Measurements from ENCODE around the gene NR1H3. TPM values are rescaled to one million over a fixed set of nuclear protein-coding genes. Genes with fewer than 3 reads are reported as not detected.
A peak's percentile ranks its signal among the peaks of the same experiment; 100 is the strongest.
"Not testable (repeated sequence)": the region's sequence is repeated elsewhere in the genome, so short reads cannot be mapped to it uniquely, and the experiment has no call there.

NR1H3 gene
- total RNA-seq = 14.2 and 17.3 TPM in 2 replicates

- DNase-seq (ENCODE audit: low read depth) = peak; percentile 57
These were observed at the start of gene NR1H3 for GRCh38 chr11:47257517-47258316. Gene NR1H3, plus strand, starts transcription at chr11:47257996. Its CDS starts 1,221 bp downstream, at chr11:47259217.

GRCh38 chr11:47208008-47208552 is 49.7 kb upstream of the NR1H3 start:
- not testable (repeated sequence) for DNase-seq (ENCODE audit: low read depth)

- DNase-seq (ENCODE audit: low read depth) = no peak
These were observed 49.2 kb upstream of the NR1H3 start for GRCh38 chr11:47208628-47209027.

- DNase-seq (ENCODE audit: low read depth) = no peak
These were observed 44.9 kb upstream of the NR1H3 start for GRCh38 chr11:47212938-47213337.

- DNase-seq (ENCODE audit: low read depth) = peak; percentile 80
These were observed 43.7 kb upstream of the NR1H3 start for GRCh38 chr11:47213950-47214565.

GRCh38 chr11:47215366-47215910 is 42.4 kb upstream of the NR1H3 start:
- peak; percentile 32 for DNase-seq (ENCODE audit: low read depth)

GRCh38 chr11:47216121-47216798 is 41.5 kb upstream of the NR1H3 start:
- DNase-seq (ENCODE audit: low read depth) = peak; percentile 81

GRCh38 chr11:47220401-47220821 is 37.4 kb upstream of the NR1H3 start:
- DNase-seq (ENCODE audit: low read depth) = peak; percentile 67

GRCh38 chr11:47222696-47223095 is 35.1 kb upstream of the NR1H3 start:
- no peak for DNase-seq (ENCODE audit: low read depth)

- no peak for DNase-seq (ENCODE audit: low read depth)
These were observed 32.0 kb upstream of the NR1H3 start for GRCh38 chr11:47225552-47226400.

- DNase-seq (ENCODE audit: low read depth) = no peak
These were observed 28.6 kb upstream of the NR1H3 start for GRCh38 chr11:47229161-47229560.

GRCh38 chr11:47233051-47233450 is 24.7 kb upstream of the NR1H3 start:
- no peak for DNase-seq (ENCODE audit: low read depth)

GRCh38 chr11:47233989-47234668 is 23.7 kb upstream of the NR1H3 start:
- DNase-seq (ENCODE audit: low read depth) = no peak

- no peak for DNase-seq (ENCODE audit: low read depth)
These were observed 23.1 kb upstream of the NR1H3 start for GRCh38 chr11:47234669-47235100.

GRCh38 chr11:47235163-47235562 is 22.6 kb upstream of the NR1H3 start:
- DNase-seq (ENCODE audit: low read depth) = no peak

- DNase-seq (ENCODE audit: low read depth) = no peak
These were observed 21.3 kb upstream of the NR1H3 start for GRCh38 chr11:47236482-47236881.

GRCh38 chr11:47239852-47240251 is 17.9 kb upstream of the NR1H3 start:
- DNase-seq (ENCODE audit: low read depth) = no peak

- no peak for DNase-seq (ENCODE audit: low read depth)
These were observed 15.9 kb upstream of the NR1H3 start for GRCh38 chr11:47241841-47242301.

GRCh38 chr11:47242596-47243192 is 15.1 kb upstream of the NR1H3 start:
- no peak for DNase-seq (ENCODE audit: low read depth)

GRCh38 chr11:47243454-47243853 is 14.3 kb upstream of the NR1H3 start:
- no peak for DNase-seq (ENCODE audit: low read depth)
